ENCODE measurements around the gene RBM38. TPM values are rescaled to one million over a fixed set of nuclear protein-coding genes. Genes with fewer than 3 reads are reported as not detected.

Gene RBM38
- total and polyA plus RNA-seq, 9 of the 15 experiments (the other 6 are each of a cell fraction or from before 2014, with no cell fraction given), result 0.28 to 82.4 (median 33.2) TPM

DNA sequence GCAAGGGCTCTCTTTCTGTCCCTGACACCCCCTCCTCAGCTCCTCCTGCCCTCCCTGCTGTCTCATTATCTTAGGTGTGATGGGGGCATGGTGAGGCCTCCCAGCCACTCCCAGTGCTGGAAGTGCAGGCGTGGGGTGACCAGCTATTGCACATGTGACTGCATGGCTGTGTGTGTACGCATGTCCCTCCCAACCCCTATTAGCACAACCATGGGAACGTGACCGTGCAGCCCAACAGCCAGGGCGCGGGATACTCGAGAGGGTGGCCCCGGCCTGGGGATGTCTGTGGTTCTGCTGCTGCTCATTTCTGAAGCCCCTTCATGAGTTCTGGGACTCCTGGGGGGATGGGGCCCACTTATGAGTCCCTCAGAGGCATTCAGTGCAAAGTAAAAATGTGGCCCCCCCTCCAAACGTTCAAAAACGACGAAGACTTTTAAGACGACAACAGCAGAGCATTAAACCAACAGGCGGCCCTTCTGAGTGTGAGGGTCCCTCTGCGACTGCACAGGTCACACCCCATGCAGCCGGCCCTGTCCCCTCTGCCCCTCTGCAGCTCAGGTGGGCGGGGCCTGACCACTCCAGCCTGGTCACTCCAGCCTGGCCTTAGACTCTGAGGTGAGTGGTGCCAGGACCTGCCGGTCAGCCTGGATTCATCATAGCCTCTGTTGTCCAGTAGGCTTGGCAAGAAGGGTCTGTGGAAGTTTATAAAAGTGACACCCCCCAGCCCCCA, 51.1 kb downstream of the RBM38 start (continued):
- TF ChIP-seq, protein P1, sequence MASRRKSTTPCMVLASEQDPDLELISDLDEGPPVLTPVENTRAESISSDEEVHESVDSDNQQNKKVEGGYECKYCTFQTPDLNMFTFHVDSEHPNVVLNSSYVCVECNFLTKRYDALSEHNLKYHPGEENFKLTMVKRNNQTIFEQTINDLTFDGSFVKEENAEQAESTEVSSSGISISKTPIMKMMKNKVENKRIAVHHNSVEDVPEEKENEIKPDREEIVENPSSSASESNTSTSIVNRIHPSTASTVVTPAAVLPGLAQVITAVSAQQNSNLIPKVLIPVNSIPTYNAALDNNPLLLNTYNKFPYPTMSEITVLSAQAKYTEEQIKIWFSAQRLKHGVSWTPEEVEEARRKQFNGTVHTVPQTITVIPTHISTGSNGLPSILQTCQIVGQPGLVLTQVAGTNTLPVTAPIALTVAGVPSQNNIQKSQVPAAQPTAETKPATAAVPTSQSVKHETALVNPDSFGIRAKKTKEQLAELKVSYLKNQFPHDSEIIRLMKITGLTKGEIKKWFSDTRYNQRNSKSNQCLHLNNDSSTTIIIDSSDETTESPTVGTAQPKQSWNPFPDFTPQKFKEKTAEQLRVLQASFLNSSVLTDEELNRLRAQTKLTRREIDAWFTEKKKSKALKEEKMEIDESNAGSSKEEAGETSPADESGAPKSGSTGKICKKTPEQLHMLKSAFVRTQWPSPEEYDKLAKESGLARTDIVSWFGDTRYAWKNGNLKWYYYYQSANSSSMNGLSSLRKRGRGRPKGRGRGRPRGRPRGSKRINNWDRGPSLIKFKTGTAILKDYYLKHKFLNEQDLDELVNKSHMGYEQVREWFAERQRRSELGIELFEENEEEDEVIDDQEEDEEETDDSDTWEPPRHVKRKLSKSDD (conservative IDR thresholded peaks at IDR 0.05; ENCODE audit: low read length), result no peak
- 0 out of 2 replicates have a peak, but pooled peaks have one; percentile 3 for TF ChIP-seq BCOR (IDR thresholded peaks at IDR 0.05)
- TF ChIP-seq OTX1 (CRISPR knock-in tag; IDR thresholded peaks at IDR 0.05), result no peak
- TF ChIP-seq ZNF407 (IDR thresholded peaks at IDR 0.05; ENCODE audit: low read depth), result no peak
- no peak for TF ChIP-seq ZNF217 (CRISPR knock-in tag; IDR thresholded peaks at IDR 0.05)
- no peak for TF ChIP-seq SUPT5H (IDR thresholded peaks at IDR 0.05)
- no peak for TF ChIP-seq PTTG1 (tag; IDR thresholded peaks at IDR 0.05; ENCODE audit: low read depth)
- TF ChIP-seq NFRKB (IDR thresholded peaks at IDR 0.05; ENCODE audit: low read depth), result no peak
- TF ChIP-seq ZNF79 (CRISPR knock-in tag; IDR thresholded peaks at IDR 0.05; ENCODE audit: low read depth), result no peak
